KOPT-K1 (cell line): ENCODE data around the gene TMC7.

Source experiments
- H3K27ac ChIP-seq: fragments of 200-600 bp; sonication (generic); 2 replicates; pipeline ENCODE4 v1.5.1; 2016; ENCODE audit warnings: antibody characterized with exemption, mild to moderate bottlenecking, low read depth, low read length; ENCODE audit not compliant: poor library complexity, severe bottlenecking
- H3K36me3 ChIP-seq: fragments of 200-600 bp; sonication (generic); 2 replicates; pipeline ENCODE4 v1.5.1; 2017; ENCODE audit warnings: antibody characterized with exemption, mild to moderate bottlenecking, low read length, moderate library complexity; ENCODE audit not compliant: insufficient read depth
- H3K9me3 ChIP-seq: fragments of 200-600 bp; sonication (generic); 2 replicates; pipeline ENCODE4 v1.5.1; 2017; ENCODE audit warnings: antibody characterized with exemption, low read length, mild to moderate bottlenecking; ENCODE audit not compliant: insufficient read depth, poor library complexity, severe bottlenecking

Gene TMC7

DNA sequence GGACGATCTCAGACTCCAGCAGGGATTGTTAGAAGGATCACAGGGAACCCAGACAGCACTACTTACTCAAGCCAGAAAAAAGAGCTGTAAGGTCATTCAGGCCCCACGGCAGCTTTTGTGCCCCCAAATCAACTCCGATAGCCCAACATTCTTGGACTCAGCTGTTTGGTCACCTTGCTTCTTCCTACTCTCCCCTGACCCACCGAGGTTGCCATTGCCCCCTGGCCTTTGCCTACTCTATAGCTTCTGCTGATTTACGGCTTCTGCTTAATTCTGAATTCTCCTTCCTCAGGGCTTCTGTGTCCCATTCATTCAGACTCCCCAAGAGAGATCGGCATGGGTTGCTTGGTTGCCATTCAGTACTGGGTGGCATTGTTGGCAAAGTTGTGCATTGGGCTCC is 121.4 kb downstream of the TMC7 start:
- Histone ChIP-seq H3K36me3 (no peaks in the 10 kb centered on the region), H3K27ac (no peak overlapping the region), H3K9me3 (no peaks in the 10 kb centered on the region)

DNA sequence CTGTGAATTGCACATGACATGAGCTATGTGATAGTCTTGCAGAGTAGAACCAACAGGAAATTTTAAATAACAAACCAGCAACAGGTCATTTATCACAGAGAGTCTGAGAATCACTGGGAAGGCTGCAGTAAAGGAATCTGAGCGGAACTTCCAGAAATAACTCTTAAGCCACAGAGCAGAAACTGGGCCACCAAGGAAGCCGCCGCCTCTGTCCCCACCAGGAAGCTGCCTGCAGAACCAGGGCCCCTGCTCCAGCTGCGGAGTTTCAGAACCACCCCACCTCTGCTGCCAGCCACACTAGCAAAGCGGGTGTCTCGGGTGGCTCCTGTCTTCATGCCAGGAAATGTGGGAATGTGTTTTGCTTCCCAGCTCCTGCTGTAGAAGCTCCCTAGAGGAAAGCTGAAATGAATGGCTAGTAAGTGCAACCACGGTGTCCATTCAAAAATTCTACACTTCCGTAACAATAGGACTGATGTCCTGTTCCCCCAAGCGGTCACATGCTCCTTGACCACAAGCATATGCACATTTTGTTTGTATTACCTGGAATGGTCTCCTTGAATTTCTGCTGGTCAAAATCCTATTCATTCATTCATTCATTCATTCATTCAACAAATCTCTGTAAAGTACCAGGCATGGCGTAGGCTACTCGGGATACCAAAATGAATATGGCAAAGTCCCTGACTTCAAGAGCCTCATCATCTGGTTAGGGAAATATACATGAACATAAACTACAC is 122.3 kb downstream of the TMC7 start:
- Histone ChIP-seq H3K9me3 (no peaks in the 10 kb centered on the region), H3K27ac (no peak overlapping the region), H3K36me3 (no peaks in the 10 kb centered on the region)

DNA sequence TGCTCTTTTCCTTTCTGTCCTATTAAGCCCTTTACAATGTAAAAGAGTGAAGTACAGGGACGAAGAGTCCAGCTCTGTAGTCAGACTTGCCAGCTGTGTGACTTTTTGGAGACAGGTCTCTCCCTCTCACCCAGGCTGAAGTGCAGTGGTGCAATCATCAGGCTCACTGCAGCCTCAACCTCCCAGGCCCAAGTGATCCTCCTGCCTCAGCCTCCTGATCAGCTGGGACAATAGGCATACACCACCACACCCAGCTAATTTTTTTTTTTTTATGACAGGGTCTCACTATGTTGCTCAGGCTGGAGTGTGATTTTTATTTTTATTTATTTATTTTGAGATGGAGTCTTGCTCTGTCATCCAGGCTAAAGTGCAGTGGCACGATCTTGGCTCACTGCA is 122.9 kb downstream of the TMC7 start:
- no peak overlapping the region for H3K27ac ChIP-seq
- H3K36me3 ChIP-seq: no peaks in the 10 kb centered on the region
- H3K9me3 ChIP-seq: no peaks in the 10 kb centered on the region

DNA sequence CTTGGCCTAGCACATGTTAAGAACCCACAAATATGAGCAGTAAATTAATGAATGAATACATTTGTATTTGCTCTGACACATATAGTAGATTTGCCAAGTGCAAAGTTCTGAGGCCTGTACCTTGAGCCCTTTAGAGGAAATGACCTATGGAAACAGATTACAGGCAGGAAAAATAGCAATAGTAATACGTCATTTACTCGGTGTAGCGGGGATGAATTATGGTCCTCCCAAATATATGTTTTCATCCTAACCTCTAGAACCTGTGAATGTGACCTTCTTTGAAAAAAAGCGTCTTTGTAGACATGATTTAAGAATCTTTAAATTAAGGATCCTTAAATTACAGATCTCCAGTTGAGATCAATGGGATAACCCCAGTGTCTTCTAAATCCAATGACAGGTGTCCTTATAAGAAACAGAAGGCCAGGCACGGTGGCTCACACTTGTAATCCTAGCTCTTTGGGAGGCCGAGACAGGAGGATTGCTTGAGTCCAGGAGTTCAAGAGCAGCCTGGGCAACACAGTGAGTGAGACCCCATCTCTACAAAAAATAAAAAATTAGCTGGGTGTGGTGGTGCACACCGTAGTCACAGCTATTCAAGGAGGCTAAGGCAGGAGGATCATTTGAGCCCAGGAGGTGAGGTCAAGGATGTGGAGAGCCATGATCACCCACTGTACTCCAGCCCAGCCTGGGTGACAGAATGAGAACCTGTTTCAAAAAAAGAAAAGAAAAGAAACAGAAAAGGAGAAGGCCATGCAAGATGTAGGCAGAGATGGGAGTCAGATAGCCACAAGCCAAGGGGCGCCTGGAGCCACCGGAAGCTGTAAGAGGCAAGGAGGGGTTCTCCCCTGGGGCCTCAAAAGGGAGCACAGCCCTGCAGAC is 124.9 kb downstream of the TMC7 start:
- Histone ChIP-seq H3K27ac (no peak overlapping the region), H3K9me3 (no peaks in the 10 kb centered on the region), H3K36me3 (no peaks in the 10 kb centered on the region)

DNA sequence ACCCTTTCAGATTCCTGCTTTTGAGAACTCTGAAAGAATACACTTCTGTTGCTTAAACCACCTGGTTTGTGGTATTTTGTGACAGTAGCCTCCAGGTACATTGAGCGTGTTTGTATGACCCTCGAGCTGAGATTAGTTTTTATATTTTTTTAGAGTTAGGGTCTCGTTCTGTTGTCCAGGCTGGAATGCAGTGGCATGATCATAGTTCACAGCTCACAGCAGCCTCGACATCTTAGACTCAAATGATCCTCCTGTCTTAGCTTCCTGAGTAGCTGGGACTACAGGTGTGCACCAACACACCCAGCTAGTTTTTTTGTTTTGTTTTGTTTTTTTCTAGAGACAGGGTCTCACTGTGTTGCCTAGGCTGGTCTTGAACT is 125.5 kb downstream of the TMC7 start:
- no peaks in the 10 kb centered on the region for H3K36me3 ChIP-seq
- no peak overlapping the region for H3K27ac ChIP-seq
- no peaks in the 10 kb centered on the region for H3K9me3 ChIP-seq

DNA sequence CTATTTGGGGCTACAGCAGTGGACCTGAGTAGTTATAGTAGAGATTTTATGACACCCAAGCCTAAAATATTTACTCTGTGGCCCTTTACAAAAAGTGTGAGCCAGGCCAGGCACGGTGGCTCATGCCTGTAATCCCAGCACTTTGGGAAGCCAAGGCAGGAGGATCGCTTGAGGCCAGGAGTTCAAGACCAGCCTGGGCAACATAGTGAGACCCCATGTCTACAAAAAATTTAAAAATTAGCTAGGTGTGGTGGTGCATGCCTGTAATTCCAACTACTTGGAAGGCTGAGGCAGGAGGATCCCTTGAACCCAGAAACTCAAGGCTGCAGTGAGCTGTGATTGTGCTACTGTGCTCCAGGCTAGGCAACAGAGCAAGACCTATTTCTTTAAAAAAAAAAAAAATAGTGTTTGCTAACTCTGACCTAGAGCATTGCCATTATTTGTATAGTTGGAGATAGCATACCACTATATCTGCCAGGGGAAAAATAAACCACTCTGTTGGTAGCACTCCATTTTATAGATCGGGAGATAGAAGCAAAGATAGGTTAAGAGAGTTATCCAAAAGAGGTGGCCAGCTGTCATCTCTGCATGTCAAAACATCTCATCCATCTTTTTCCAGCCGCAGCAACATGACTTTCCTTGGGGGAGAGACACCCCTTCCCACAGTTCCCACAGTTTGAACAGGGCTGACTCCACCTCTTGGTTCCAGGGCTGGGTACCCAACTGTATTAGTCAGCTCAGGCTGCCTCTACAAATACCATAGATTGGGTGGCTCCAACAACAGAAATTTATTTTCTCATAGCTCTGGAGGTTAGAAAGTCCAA is 127.0 kb downstream of the TMC7 start:
- H3K9me3 ChIP-seq: no peaks in the 10 kb centered on the region
- no peak overlapping the region for H3K27ac ChIP-seq
- H3K36me3 ChIP-seq: no peaks in the 10 kb centered on the region

DNA sequence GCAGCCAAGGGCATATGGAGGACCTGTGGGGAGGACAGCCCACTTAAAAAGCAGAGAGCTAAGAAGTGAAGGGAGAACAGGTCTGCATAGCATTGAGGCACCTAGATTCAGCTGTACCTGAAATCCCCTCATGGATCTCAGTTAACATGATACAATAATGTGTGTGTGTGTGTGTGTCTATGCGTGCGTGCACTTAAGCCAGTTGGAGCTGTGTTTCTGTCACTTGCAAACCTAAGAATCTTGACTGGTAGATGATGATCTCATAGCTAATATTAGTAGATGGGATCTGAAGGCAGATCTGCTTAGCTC is 128.3 kb downstream of the TMC7 start:
- Histone ChIP-seq H3K27ac (no peak overlapping the region), H3K36me3 (no peaks in the 10 kb centered on the region), H3K9me3 (no peaks in the 10 kb centered on the region)
